Calu3 (cell line): ENCODE measurements around the gene ERGIC1. TPM values are rescaled to one million over a fixed set of nuclear protein-coding genes. Genes with fewer than 3 reads are reported as not detected.

Experiments used
- BruUV-seq: library from RNA; stranded (reverse); fragments of 400-500 nt; replicated peaks from 2 replicates; lab custom pipeline; 2021; lab: Mats Ljungman, UMichigan
- CTCF ChIA-PET: fragments of 300-600 bp; sonication (Branson Sonifier 250); formaldehyde crosslinking; loops from one replicate; lab custom pipeline; 2022; ENCODE audit warnings: antibody characterized with exemption; lab: Charles Lee
- DNase-seq: peaks from one replicate; pipeline ENCODE4 v3.0.0; 2022
- H3K27ac Mint-ChIP-seq: one replicate; pipeline ENCODE4 v1.8.0; 2022; ENCODE audit warnings: mixed read lengths; ENCODE audit not compliant: unreplicated experiment
- H3K27me3 Mint-ChIP-seq: one replicate; pipeline ENCODE4 v1.8.0; 2022; ENCODE audit warnings: mixed read lengths; ENCODE audit not compliant: unreplicated experiment
- H3K36me3 Mint-ChIP-seq: one replicate; pipeline ENCODE4 v1.8.0; 2022; ENCODE audit warnings: mild to moderate bottlenecking, moderate library complexity, mixed read lengths; ENCODE audit not compliant: insufficient read depth, unreplicated experiment
- H3K4me1 Mint-ChIP-seq: one replicate; pipeline ENCODE4 v1.8.0; 2022; ENCODE audit warnings: mild to moderate bottlenecking, low read depth, mixed read lengths; ENCODE audit not compliant: unreplicated experiment
- H3K4me3 Mint-ChIP-seq: one replicate; pipeline ENCODE4 v1.8.0; 2022; ENCODE audit warnings: mild to moderate bottlenecking, low read depth, moderate library complexity, mixed read lengths; ENCODE audit not compliant: unreplicated experiment
- H3K9me3 Mint-ChIP-seq: one replicate; pipeline ENCODE4 v1.8.0; 2022; ENCODE audit warnings: low read depth, mixed read lengths; ENCODE audit not compliant: unreplicated experiment
- CTCF ChIP-seq: fragments of 200-600 bp; IDR thresholded peaks from one replicate; pipeline ENCODE4 v1.8.0; 2022; ENCODE audit warnings: antibody characterized with exemption; ENCODE audit not compliant: unreplicated experiment
- intact Hi-C: fragments of 100-400 bp; cut with micrococcal nuclease; formaldehyde crosslinking; loops from one replicate; pipeline ENCODE4 v1.10.0; 2022; ENCODE audit not compliant: unreplicated experiment
- total RNA-seq: library from RNA; stranded (reverse); gene quantifications from 2 replicates; pipeline ENCODE4 v1.2.3, GENCODE V29; 2022

Gene ERGIC1
- total RNA-seq, 1 experiment from 2014 or later, result 235 TPM

GRCh38 chr5:172956936-172957335, 122.9 kb downstream of the ERGIC1 start:
- no peak for DNase-seq
- CTCF ChIA-PET, result interaction anchor here (0.7 kb wide), 1 partner anchor 230 kb away, joined by 3 read pairs; no protein-coding TSS in a partner anchor
- Mint-ChIP-seq H3K4me3 (peak overlapping the region; percentile 6), H3K27ac (peak overlapping the region; percentile 19), H3K4me1 (peaks cover 39% of the 10 kb centered on the region), H3K27me3 (no peaks in the 10 kb centered on the region), H3K9me3 (no peaks in the 10 kb centered on the region), H3K36me3 (peaks cover 58% of the 10 kb centered on the region)
- no TSS peak for BruUV-seq
- no peak for TF ChIP-seq CTCF
- intact Hi-C loops, result loop anchor here (10.0 kb wide), 1 partner anchor 482 kb away; no protein-coding TSS in a partner anchor

- Mint-ChIP-seq H3K9me3 (no peaks in the 10 kb centered on the region), H3K36me3 (peaks cover 59% of the 10 kb centered on the region), H3K4me1 (peaks cover 34% of the 10 kb centered on the region), H3K4me3 (peak overlapping the region; percentile 6), H3K27ac (peak overlapping the region; percentile 19), H3K27me3 (no peaks in the 10 kb centered on the region)
- intact Hi-C loops, result loop anchor here (10.0 kb wide), 1 partner anchor 483 kb away; no protein-coding TSS in a partner anchor
- DNase-seq, result no peak
- BruUV-seq, result no TSS peak
- no peak for TF ChIP-seq CTCF
- CTCF ChIA-PET, result interaction anchor here (0.7 kb wide), 1 partner anchor 230 kb away, joined by 3 read pairs; no protein-coding TSS in a partner anchor
These were observed 123.4 kb downstream of the ERGIC1 start for GRCh38 chr5:172957458-172957857.

- peak overlapping the region; percentile 99 for H3K27ac Mint-ChIP-seq
- peak; percentile 71 for DNase-seq
- intact Hi-C loops, result loop anchor here (10.0 kb wide), 1 partner anchor 484 kb away; no protein-coding TSS in a partner anchor
- H3K4me3 Mint-ChIP-seq, result peak overlapping the region; percentile 100
- no peaks in the 10 kb centered on the region for H3K9me3 Mint-ChIP-seq
- H3K36me3 Mint-ChIP-seq, result peaks cover 54% of the 10 kb centered on the region
- peaks cover 32% of the 10 kb centered on the region for H3K4me1 Mint-ChIP-seq
- TSS peak; percentile 69 for BruUV-seq
- no peak for TF ChIP-seq CTCF
- no peaks in the 10 kb centered on the region for H3K27me3 Mint-ChIP-seq
- CTCF ChIA-PET, result interaction anchor here (0.7 to 2.2 kb wide), 4 partner anchors 25 to 353 kb away, joined by 4 to 9 read pairs (median 6); partner anchors contain the start of gene ATP6V0E1
These were observed 124.4 kb downstream of the ERGIC1 start for GRCh38 chr5:172958331-172959046.

- peak overlapping the region; percentile 100 for H3K4me3 Mint-ChIP-seq
- CTCF ChIA-PET, result interaction anchor here (0.8 to 2.2 kb wide), 4 partner anchors 23 to 593 kb away, joined by 3 to 9 read pairs (median 6); partner anchors contain the start of gene ATP6V0E1
- intact Hi-C loops, result loop anchor here (10.0 kb wide), 1 partner anchor 485 kb away; no protein-coding TSS in a partner anchor
These were observed 126.1 kb downstream of the ERGIC1 start for GRCh38 chr5:172959824-172960799.

More at GRCh38 chr5:172959824-172960799, 126.1 kb downstream of the ERGIC1 start:
- DNase-seq, result no peak
- H3K36me3 Mint-ChIP-seq, result peaks cover 44% of the 10 kb centered on the region
- peaks cover 24% of the 10 kb centered on the region for H3K4me1 Mint-ChIP-seq
- no peaks in the 10 kb centered on the region for H3K27me3 Mint-ChIP-seq
- H3K9me3 Mint-ChIP-seq, result no peaks in the 10 kb centered on the region
- H3K27ac Mint-ChIP-seq, result peak overlapping the region; percentile 99
- TF ChIP-seq CTCF, result no peak
- BruUV-seq, result TSS peak; percentile 47
